Esophagus squamous epithelium (tissue), 4 donors: ENCODE data around the gene TMPRSS12.

ENCODE experiments used
- CTCF ChIP-seq, 6 experiments: fragments of 450-650 bp in 4 of 6; fragments of 200-600 bp in 2 of 6; sonication (generic) in 2 of 6; IDR thresholded peaks; one replicate each; pipeline ENCODE4 v1.5.1; 2016 to 2019; ENCODE audit warnings: antibody characterized with exemption in 6 of 6, mild to moderate bottlenecking in 4 of 6, moderate library complexity in 4 of 6
- POLR2A ChIP-seq, 4 donors: fragments of 450-650 bp; IDR thresholded peaks; one replicate each; pipeline ENCODE4 v1.6.1; 2017; ENCODE audit warnings: antibody characterized with exemption in 4 of 4, mild to moderate bottlenecking in 4 of 4, moderate library complexity in 3 of 4

GRCh38 chr12:50925342-50925651 is 82.6 kb downstream of the TMPRSS12 start:
- no peak for TF ChIP-seq CTCF (IDR thresholded peaks at IDR 0.05)
- no peak for TF ChIP-seq POLR2A (IDR thresholded peaks at IDR 0.05)
